SK-N-MC (cell line): Measurements from ENCODE around the gene CRYAA.

Experiments used
- EZH2 ChIP-seq: fragments of 200-600 bp; sonication (generic); IDR thresholded peaks from one replicate; pipeline ENCODE4 v1.6.1; 2017; ENCODE audit warnings: antibody characterized with exemption
- FOXP2 ChIP-seq: optimal IDR thresholded peaks from 2 replicates; pipeline ENCODE3; 2011; ENCODE audit warnings: mild to moderate bottlenecking, moderate library complexity; ENCODE audit not compliant: insufficient read depth; ENCODE audit errors: extremely low read length, control extremely low read depth
- POLR2AphosphoS5 ChIP-seq: IDR thresholded peaks from 2 replicates; pipeline ENCODE4 v1.6.1; 2012; ENCODE audit warnings: mild to moderate bottlenecking, low read depth, low read length, borderline replicate concordance

GRCh38 chr21:43203591-43203990, 34.8 kb downstream of the CRYAA start:
- TF ChIP-seq EZH2 (no peak), POLR2AphosphoS5 (no peak), FOXP2 (no peak)
